DND-41 (cell line): ENCODE results near the gene REN.

ENCODE experiments used
- ATAC-seq: fragments of 200-7000 bp; cut with Tn5 transposase; 3 replicates; pipeline ENCODE4 v1.9.1; 2021; ENCODE audit warnings: low read depth; ENCODE audit not compliant: insufficient read depth
- DNase-seq: peaks from one replicate; pipeline ENCODE4 v3.0.0-alpha.2; 2020
- H2AFZ ChIP-seq: 2 replicates; pipeline ENCODE4 v1.6.0; 2012; ENCODE audit warnings: low read depth, low read length
- H3K27ac ChIP-seq: 2 replicates; pipeline ENCODE4 v1.5.1; 2012; ENCODE audit warnings: low read length, inconsistent platforms
- H3K27me3 ChIP-seq: fragments of 200-600 bp; sonication (generic); 2 replicates; pipeline ENCODE4 v1.6.0; 2012; ENCODE audit warnings: low read length, mild to moderate bottlenecking, inconsistent platforms; ENCODE audit not compliant: insufficient read depth, poor library complexity
- H3K36me3 ChIP-seq: 2 replicates; pipeline ENCODE4 v1.5.1; 2012; ENCODE audit warnings: low read length, inconsistent platforms; ENCODE audit not compliant: insufficient read depth
- H3K4me1 ChIP-seq: 2 replicates; pipeline ENCODE4 v1.5.1; 2012; ENCODE audit warnings: mild to moderate bottlenecking, low read length; ENCODE audit not compliant: insufficient read depth
- H3K4me2 ChIP-seq: 2 replicates; pipeline ENCODE4 v1.6.0; 2012; ENCODE audit warnings: mild to moderate bottlenecking, moderate library complexity, low read length, inconsistent platforms; ENCODE audit not compliant: insufficient read depth
- H3K4me3 ChIP-seq, 2 experiments: fragments of 200-600 bp in 1 of 2; shearing (Covaris generic) in 1 of 2; 2 replicates each; pipeline ENCODE4 v1.5.1; 2012 to 2016; ENCODE audit warnings: inconsistent platforms in 2 of 2, low read length in 2 of 2, mild to moderate bottlenecking in 2 of 2, low read depth in 1 of 2, moderate library complexity in 1 of 2
- H3K79me2 ChIP-seq: 2 replicates; pipeline ENCODE4 v1.6.0; 2012; ENCODE audit warnings: low read length, inconsistent platforms; ENCODE audit not compliant: insufficient read depth
- H3K9ac ChIP-seq: 2 replicates; pipeline ENCODE4 v1.6.0; 2012; ENCODE audit warnings: low read depth, mild to moderate bottlenecking, inconsistent platforms, low read length, moderate library complexity
- H3K9me3 ChIP-seq: 2 replicates; pipeline ENCODE4 v1.5.1; 2012; ENCODE audit warnings: low read length, moderate library complexity, mild to moderate bottlenecking, inconsistent platforms; ENCODE audit not compliant: insufficient read depth, severe bottlenecking
- H4K20me1 ChIP-seq: 2 replicates; pipeline ENCODE4 v1.6.0; 2012; ENCODE audit warnings: low read length; ENCODE audit not compliant: insufficient read depth
- EZH2 ChIP-seq: IDR thresholded peaks from 3 replicates; pipeline ENCODE4 v1.6.1; 2012; ENCODE audit warnings: borderline replicate concordance, low read depth, mild to moderate bottlenecking, moderate library complexity, low read length, inconsistent platforms; ENCODE audit not compliant: severe bottlenecking
- TF ChIP-seq, protein P1 (sequence below): IDR thresholded peaks from 2 replicates; pipeline ENCODE4 v1.5.1; 2012; ENCODE audit warnings: borderline replicate concordance, low read length, moderate library complexity, mild to moderate bottlenecking; ENCODE audit not compliant: poor library complexity, severe bottlenecking; ENCODE audit errors: extremely low read depth

Gene REN

GRCh38 chr1:204203206-204203767 lies 37.1 kb upstream of the REN start:
- H3K9me3 ChIP-seq = no peaks in the 10 kb centered on the region
- ATAC-seq (no peak), DNase-seq (no peak)
- H3K36me3 ChIP-seq = no peaks in the 10 kb centered on the region
- no peaks in the 10 kb centered on the region; the same call in 1 of the 2 replicates for H4K20me1 ChIP-seq
- H2AFZ ChIP-seq = no peak overlapping the region
- H3K9ac ChIP-seq = no peak overlapping the region
- no peaks in the 10 kb centered on the region for H3K4me1 ChIP-seq
- H3K27me3 ChIP-seq = peaks cover 16% of the 10 kb centered on the region
- no peak overlapping the region for H3K4me3 ChIP-seq
- no peaks in the 10 kb centered on the region for H3K79me2 ChIP-seq
- TF ChIP-seq, protein P1, sequence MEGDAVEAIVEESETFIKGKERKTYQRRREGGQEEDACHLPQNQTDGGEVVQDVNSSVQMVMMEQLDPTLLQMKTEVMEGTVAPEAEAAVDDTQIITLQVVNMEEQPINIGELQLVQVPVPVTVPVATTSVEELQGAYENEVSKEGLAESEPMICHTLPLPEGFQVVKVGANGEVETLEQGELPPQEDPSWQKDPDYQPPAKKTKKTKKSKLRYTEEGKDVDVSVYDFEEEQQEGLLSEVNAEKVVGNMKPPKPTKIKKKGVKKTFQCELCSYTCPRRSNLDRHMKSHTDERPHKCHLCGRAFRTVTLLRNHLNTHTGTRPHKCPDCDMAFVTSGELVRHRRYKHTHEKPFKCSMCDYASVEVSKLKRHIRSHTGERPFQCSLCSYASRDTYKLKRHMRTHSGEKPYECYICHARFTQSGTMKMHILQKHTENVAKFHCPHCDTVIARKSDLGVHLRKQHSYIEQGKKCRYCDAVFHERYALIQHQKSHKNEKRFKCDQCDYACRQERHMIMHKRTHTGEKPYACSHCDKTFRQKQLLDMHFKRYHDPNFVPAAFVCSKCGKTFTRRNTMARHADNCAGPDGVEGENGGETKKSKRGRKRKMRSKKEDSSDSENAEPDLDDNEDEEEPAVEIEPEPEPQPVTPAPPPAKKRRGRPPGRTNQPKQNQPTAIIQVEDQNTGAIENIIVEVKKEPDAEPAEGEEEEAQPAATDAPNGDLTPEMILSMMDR = no peak
- TF ChIP-seq EZH2 = no peak
- no peak overlapping the region for H3K27ac ChIP-seq
- no peak overlapping the region for H3K4me2 ChIP-seq

DNA sequence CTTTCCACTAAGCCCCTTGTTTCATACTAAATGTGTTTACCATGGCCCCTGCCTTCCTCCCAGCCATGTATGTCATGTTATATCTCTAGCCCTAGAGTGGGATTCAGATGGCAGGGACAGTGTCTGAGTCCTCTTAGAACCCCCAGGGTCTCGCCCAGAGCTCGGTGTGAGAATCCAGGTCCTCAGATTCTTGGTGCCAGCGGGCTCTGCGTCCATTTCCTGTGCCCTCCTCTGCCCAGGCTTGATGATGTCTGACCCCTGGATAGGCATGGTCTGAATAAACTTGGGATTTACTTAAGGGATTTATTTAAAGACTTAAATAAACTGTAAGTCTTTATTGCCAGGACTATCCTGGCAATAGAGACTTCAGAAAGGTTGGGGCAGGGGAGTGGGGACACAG lies 36.3 kb upstream of the REN start:
- H3K4me1 ChIP-seq = no peaks in the 10 kb centered on the region
- peaks cover 16% of the 10 kb centered on the region for H3K27me3 ChIP-seq
- ATAC-seq = no peak
- DNase-seq = no peak
- H3K27ac ChIP-seq = no peak overlapping the region
- no peak overlapping the region for H3K9ac ChIP-seq
- no peak for TF ChIP-seq EZH2
- TF ChIP-seq, protein P1 = no peak
- H3K36me3 ChIP-seq = no peaks in the 10 kb centered on the region
- H2AFZ ChIP-seq = no peak overlapping the region
- no peaks in the 10 kb centered on the region; the same call in 1 of the 2 replicates for H4K20me1 ChIP-seq
- no peaks in the 10 kb centered on the region for H3K9me3 ChIP-seq
- H3K4me2 ChIP-seq = no peak overlapping the region
- no peaks in the 10 kb centered on the region for H3K79me2 ChIP-seq
- no peak overlapping the region for H3K4me3 ChIP-seq

DNA sequence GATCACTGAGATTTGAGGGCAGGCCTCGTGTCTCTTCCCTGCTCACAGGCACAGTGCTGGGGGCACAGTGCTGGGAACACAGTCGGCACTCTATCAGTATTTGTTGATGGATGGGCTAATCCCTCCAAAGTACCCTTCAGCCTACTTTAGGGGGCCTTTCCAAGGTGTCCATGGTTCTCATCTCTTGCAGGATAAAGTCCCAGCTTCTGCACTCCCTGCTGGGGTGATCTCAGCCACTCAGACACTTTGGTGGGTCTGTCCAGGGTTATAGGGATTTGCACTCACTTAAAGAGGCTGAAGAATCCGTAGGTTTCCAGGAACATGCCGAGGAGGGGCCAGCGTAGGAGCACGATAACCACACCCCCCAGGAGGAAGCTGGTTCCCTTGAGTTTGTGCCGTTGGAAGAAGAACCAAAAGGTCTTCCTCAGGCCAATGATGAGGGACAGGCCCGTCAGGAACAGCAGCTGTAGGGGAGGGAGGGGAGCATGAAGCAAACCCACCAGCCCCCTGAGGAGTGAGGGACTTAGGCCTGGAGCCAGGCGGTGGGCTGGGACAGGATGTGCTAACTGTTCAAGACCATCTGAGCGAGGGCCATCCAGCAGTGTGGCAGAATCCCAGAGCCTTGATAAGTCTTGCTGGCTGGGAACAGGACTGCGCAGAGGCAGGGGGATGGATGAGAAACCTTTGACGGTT lies 35.4 kb upstream of the REN start:
- Histone ChIP-seq H3K4me1 (no peaks in the 10 kb centered on the region), H3K27me3 (peaks cover 16% of the 10 kb centered on the region), H3K4me3 (no peak overlapping the region), H3K27ac (no peak overlapping the region), H3K9ac (no peak overlapping the region), H3K4me2 (no peak overlapping the region), H3K36me3 (no peaks in the 10 kb centered on the region), H3K9me3 (no peaks in the 10 kb centered on the region), H3K79me2 (no peaks in the 10 kb centered on the region), H4K20me1 (no peaks in the 10 kb centered on the region; the same call in 1 of the 2 replicates), H2AFZ (no peak overlapping the region)
- no peak for DNase-seq
- no peak for TF ChIP-seq EZH2
- TF ChIP-seq, protein P1 = no peak
- no peak for ATAC-seq
